Psoas muscle (tissue), 8 donors: ENCODE results near the gene OXTR. TPM values are rescaled to one million over a fixed set of nuclear protein-coding genes. Genes with fewer than 3 reads are reported as not detected.

Experiments used
- ATAC-seq, 4 donors: fragments of 200-7000 bp; cut with Tn5 transposase; one replicate each; pipeline ENCODE4 v1.9.1; 2020; ENCODE audit warnings: moderate library complexity in 3 of 4, mild to moderate bottlenecking in 2 of 4
- DNase-seq, 2 donors: peaks; one replicate each; pipeline ENCODE4 v3.0.0-alpha.2; 2020
- H3K27ac ChIP-seq: fragments of 200-600 bp; one replicate; pipeline ENCODE4 v1.8.0; 2022
- H3K27me3 ChIP-seq, 3 donors: fragments of 200-600 bp in 1 of 3; one replicate each; pipeline versions ENCODE4 v1.6.1 to v1.8.0; 2013 to 2022; ENCODE audit warnings: low read length in 2 of 3, mild to moderate bottlenecking in 2 of 3, moderate library complexity in 1 of 3; ENCODE audit not compliant: insufficient read depth in 3 of 3
- H3K36me3 ChIP-seq, 2 donors: fragments of 200-600 bp in 1 of 2; one replicate each; pipeline versions ENCODE4 v1.6.1 to v1.8.0; 2013 to 2022; ENCODE audit warnings: low read depth in 1 of 2, mild to moderate bottlenecking in 1 of 2, moderate library complexity in 1 of 2; ENCODE audit not compliant: insufficient read depth in 1 of 2
- H3K4me1 ChIP-seq: fragments of 200-600 bp; one replicate; pipeline ENCODE4 v1.8.0; 2022
- H3K4me3 ChIP-seq: fragments of 200-600 bp; one replicate; pipeline ENCODE4 v1.8.0; 2022; ENCODE audit warnings: mild to moderate bottlenecking
- H3K9me3 ChIP-seq: fragments of 200-600 bp; one replicate; pipeline ENCODE4 v1.8.0; 2022
- CTCF ChIP-seq: fragments of 200-600 bp; IDR thresholded peaks from one replicate; pipeline ENCODE4 v1.8.0; 2022; ENCODE audit warnings: antibody characterized with exemption
- WGBS, 3 donors: extraction: QIAGEN DNeasy Blood & Tissue Kit; methylation state at CpG; one replicate each; pipeline versions ENCODE4 v1.1.6 to v1.1.7; 2013; 5-methylcytosine and 5-hydroxymethylcytosine counted together
- intact Hi-C, 2 donors: fragments of 100-400 bp; cut with DNase I; formaldehyde crosslinking; loops; one replicate each; pipeline versions ENCODE4 v1.11.0 to v1.14.2; 2022
- polyA plus RNA-seq, 3 donors: library from polyadenylated mRNA; stranded (reverse); fragments of 200-250 nt; gene quantifications; one replicate each; pipeline ENCODE4 v1.2.3, GENCODE V29; 2013
- total RNA-seq, 4 donors: library from RNA; stranded (reverse); fragmentation: NEBNext Ultra II Directional in 2 of 4; extraction: Animal tissue kit (Norgen Biotek cat#: 25700) in 2 of 4; gene quantifications; one replicate each; pipeline versions ENCODE4 v1.2.1 to v1.2.4, GENCODE V29; 2021 to 2023
- donor health status: healthy with polysubstance abuse.
- donor health status: DM: no; HTN: no; CAD: no; lungs with moderate emphysema.
- donor health status: Bipolar disorder and iron deficiency.
- donor health status: healthy.
- donor health status: DM: yes; HTN: yes; CAD: no.
- donor health status: DM: no; HTN: no; CAD: no.
- donor health status: DM: no; HTN: no; CAD: no.
- donor health status: DM: yes; HTN: yes; CAD: no.

OXTR gene
- total and polyA plus RNA-seq, 7 donors: 0.09 to 0.38 (median 0.12) TPM; not detected in 2

GRCh38 chr3:8766148-8766547 lies 3.3 kb downstream of the OXTR start:
- DNase-seq: no peak
- intact Hi-C loops: loop anchor here in 1 of 2 donors (2.0 kb wide), 1 partner anchor 103 kb away; no protein-coding TSS in a partner anchor
- Histone ChIP-seq H3K36me3 (no peaks in the 10 kb centered on the region), H3K27me3 (peaks cover 0 to 24% (median 3%) of the 10 kb centered on the region in 3 donors), H3K9me3 (no peaks in the 10 kb centered on the region), H3K27ac (no peak overlapping the region), H3K4me1 (peaks cover 4% of the 10 kb centered on the region), H3K4me3 (no peak overlapping the region)
- WGBS, 3 donors: 85 to 93% (median 91%) methylated on average over 2 of the region's 2 CpGs
- ATAC-seq: no peak
- no peak for TF ChIP-seq CTCF

- ATAC-seq (no peak), DNase-seq (no peak)
- no peak for TF ChIP-seq CTCF
- Histone ChIP-seq H3K4me3 (no peak overlapping the region), H3K27ac (no peak overlapping the region), H3K9me3 (no peaks in the 10 kb centered on the region), H3K27me3 (peaks cover 0 to 24% (median 2%) of the 10 kb centered on the region in 3 donors), H3K36me3 (no peaks in the 10 kb centered on the region), H3K4me1 (peaks cover 7% of the 10 kb centered on the region)
- intact Hi-C loops: no loop called here
- WGBS, 3 donors: 41 to 76% (median 55%) methylated on average over 4 of the region's 4 CpGs
These were observed 3.9 kb downstream of the OXTR start for GRCh38 chr3:8765528-8765927.

GRCh38 chr3:8764528-8764927 lies 4.9 kb downstream of the OXTR start:
- no peak overlapping the region for H3K27ac ChIP-seq
- no peaks in the 10 kb centered on the region for H3K36me3 ChIP-seq
- H3K4me3 ChIP-seq: no peak overlapping the region
- TF ChIP-seq CTCF: no peak
- no peak for DNase-seq
- WGBS, 3 donors: 87 to 93% (median 91%) methylated on average over 6 of the region's 6 CpGs
- H3K9me3 ChIP-seq: no peaks in the 10 kb centered on the region
- intact Hi-C loops: loop anchor here in 1 of 2 donors (5.0 kb wide), 1 partner anchor 37 kb away; no protein-coding TSS in a partner anchor
- H3K4me1 ChIP-seq: peaks cover 15% of the 10 kb centered on the region
- ATAC-seq: no peak
- H3K27me3 ChIP-seq: peaks cover 0 to 24% (median 2%) of the 10 kb centered on the region in 3 donors

GRCh38 chr3:8762607-8763377 lies 6.6 kb downstream of the OXTR start:
- H3K9me3 ChIP-seq: no peaks in the 10 kb centered on the region
- peaks cover 22% of the 10 kb centered on the region for H3K4me1 ChIP-seq
- intact Hi-C loops: loop anchor here in 1 of 2 donors (5.0 kb wide), 1 partner anchor 35 kb away; no protein-coding TSS in a partner anchor
- ATAC-seq: no peak
- TF ChIP-seq CTCF: no peak
- no peak overlapping the region for H3K27ac ChIP-seq
- DNase-seq: no peak
- WGBS, 3 donors: 70 to 86% (median 78%) methylated on average over 11 of the region's 11 CpGs
- H3K27me3 ChIP-seq: peaks cover 0 to 9% (median 2%) of the 10 kb centered on the region in 3 donors
- H3K36me3 ChIP-seq: no peaks in the 10 kb centered on the region
- no peak overlapping the region for H3K4me3 ChIP-seq
